ENCODE data around the gene CNN2. TPM values are rescaled to one million over a fixed set of nuclear protein-coding genes. Genes with fewer than 3 reads are reported as not detected.

CNN2 gene
- total RNA-seq, 6 experiments from 2014 or later: 16.4 to 53.8 (median 22.2) TPM

DNA sequence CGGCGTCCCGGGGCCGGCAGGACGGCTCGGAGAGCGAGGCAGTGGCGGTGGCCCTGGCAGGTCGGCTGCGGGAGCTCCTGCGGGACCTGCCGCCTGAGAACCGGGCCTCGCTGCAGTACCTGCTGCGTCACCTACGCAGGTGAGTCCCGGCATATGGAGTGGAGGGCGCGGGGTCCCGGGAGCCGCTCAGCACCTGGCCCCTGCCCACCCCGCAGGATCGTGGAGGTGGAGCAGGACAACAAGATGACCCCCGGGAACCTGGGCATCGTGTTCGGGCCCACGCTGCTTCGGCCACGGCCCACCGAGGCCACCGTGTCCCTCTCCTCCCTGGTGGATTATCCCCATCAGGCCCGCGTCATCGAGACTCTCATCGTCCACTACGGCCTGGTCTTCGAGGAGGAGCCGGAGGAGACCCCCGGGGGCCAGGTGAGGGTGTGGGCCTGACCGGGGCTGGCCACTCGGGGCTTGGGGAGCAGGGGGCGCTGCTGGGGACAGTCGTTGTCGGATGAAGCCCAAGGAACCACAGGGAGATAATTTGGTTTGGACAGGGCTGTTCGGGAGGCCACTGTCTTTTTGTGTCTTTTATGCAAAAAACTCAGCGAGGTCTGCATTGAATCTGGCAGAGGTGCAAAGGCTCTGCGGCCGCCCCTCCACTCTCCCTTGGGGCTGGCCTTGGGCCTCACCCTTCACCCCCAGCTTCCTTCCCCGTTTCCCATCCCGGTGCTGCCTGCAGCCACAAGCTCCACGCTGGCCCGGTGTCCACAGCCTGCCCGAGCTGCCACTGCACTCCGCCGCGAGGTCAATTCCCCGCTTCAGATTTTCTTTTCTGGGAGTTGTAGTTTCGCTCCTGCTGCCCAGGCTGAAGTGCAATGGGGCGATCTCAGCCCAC is 56.8 kb downstream of the CNN2 start:
- H3K27me3 ChIP-seq: no peaks in the 10 kb centered on the region
- no peak for TF ChIP-seq POLR2A (IDR thresholded peaks at IDR 0.05)
- TF ChIP-seq, protein P1, sequence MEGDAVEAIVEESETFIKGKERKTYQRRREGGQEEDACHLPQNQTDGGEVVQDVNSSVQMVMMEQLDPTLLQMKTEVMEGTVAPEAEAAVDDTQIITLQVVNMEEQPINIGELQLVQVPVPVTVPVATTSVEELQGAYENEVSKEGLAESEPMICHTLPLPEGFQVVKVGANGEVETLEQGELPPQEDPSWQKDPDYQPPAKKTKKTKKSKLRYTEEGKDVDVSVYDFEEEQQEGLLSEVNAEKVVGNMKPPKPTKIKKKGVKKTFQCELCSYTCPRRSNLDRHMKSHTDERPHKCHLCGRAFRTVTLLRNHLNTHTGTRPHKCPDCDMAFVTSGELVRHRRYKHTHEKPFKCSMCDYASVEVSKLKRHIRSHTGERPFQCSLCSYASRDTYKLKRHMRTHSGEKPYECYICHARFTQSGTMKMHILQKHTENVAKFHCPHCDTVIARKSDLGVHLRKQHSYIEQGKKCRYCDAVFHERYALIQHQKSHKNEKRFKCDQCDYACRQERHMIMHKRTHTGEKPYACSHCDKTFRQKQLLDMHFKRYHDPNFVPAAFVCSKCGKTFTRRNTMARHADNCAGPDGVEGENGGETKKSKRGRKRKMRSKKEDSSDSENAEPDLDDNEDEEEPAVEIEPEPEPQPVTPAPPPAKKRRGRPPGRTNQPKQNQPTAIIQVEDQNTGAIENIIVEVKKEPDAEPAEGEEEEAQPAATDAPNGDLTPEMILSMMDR (IDR thresholded peaks at IDR 0.05): no peak
- H3K4me3 ChIP-seq: peak overlapping the region in 1 of 3 donors; percentile 18
- DNase-seq (peak in 1 of 3 donors; percentile 59), ATAC-seq (no peak)
- H3K36me3 ChIP-seq: peaks cover 0 to 13% (median 3%) of the 10 kb centered on the region in 4 donors
- H3K9me3 ChIP-seq: no peaks in the 10 kb centered on the region
- H3K27ac ChIP-seq: no peak overlapping the region
- WGBS (ENCODE audit: insufficient coverage, low coverage, low lambda C conversion rate, missing lambda C conversion rate): 53% methylated on average over 9 of the region's 59 CpGs
- peaks cover 0 to 14% (median 3%) of the 10 kb centered on the region in 4 donors for H3K4me1 ChIP-seq
- intact Hi-C loops (cut with DNase I): no loop called here

DNA sequence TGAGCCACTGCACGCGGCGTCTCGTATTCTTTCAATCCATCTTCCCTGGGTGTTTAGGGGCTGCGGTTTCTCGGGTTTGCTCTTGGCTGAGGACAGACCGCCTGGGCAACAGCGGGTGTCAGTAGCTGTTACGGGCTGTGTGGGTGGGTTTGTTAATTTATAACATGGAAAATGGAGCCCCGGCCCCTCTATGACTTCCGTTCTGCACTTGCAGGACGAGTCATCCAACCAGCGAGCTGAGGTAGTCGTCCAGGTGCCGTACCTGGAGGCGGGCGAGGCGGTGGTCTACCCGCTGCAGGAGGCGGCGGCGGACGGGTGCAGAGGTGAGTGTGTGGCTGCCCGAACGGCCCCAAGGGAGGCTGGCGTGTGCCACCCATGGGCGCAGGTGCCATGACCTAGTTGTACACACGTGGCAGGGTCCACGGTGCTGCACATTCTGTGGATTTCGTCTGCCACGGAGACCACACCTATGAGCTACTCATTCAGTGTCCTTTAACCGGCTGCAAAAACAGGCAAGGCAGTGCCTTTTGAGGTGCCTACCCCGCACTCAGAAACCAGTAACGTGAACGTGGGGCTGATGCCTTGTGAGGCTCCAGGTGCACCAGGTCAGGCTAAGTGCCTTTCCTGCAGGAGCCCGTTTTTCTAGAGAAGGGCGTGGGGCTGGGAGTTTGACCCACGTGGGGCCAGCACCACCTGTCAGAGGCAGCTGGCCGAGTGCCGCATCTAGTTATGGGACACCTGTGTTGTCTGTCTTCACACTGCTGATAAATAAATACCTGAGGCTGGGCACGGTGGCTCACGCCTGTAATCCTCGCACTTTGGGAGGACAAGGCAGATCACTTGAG is 57.8 kb downstream of the CNN2 start:
- intact Hi-C loops (cut with DNase I): no loop called here
- DNase-seq (no peak), ATAC-seq (no peak)
- no peaks in the 10 kb centered on the region for H3K9me3 ChIP-seq
- H3K4me1 ChIP-seq: peaks cover 0 to 14% (median 3%) of the 10 kb centered on the region in 4 donors
- WGBS (ENCODE audit: insufficient coverage, low coverage, low lambda C conversion rate, missing lambda C conversion rate): 51% methylated on average over 8 of the region's 43 CpGs
- peaks cover 0 to 23% (median 7%) of the 10 kb centered on the region in 4 donors for H3K36me3 ChIP-seq
- H3K4me3 ChIP-seq: no peak overlapping the region
- no peak overlapping the region for H3K27ac ChIP-seq
- TF ChIP-seq, protein P1 (IDR thresholded peaks at IDR 0.05): no peak
- TF ChIP-seq POLR2A (IDR thresholded peaks at IDR 0.05): no peak
- no peaks in the 10 kb centered on the region for H3K27me3 ChIP-seq

DNA sequence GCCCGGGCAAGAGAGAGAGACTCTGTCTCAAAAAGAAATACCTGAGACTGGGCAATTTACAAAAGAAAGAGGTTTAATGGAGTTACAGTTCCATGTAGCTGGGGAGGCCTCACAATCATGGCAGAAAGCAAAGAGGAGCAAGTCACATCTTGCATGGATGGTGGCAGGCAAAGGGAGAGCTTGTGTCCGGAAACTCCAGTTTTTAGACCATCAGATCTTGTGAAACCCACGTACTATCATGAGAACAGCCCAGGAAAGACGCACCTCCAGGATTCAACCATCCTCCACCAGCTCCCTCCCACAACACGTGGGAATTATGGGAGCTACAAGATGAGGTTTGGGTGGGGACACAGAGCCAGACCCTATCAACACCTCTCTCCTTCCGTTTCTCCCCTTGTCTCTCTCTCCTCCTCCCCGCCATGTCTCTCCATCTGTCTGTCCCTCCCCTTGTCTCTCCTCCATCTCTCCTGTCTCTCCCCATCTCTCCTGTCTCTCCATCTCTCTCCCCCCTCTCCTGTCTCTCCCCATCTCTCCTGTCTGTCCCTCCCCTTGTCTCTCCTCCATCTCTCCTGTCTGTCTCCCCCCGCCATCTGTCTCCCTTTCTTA is 58.7 kb downstream of the CNN2 start:
- no peak for TF ChIP-seq POLR2A (IDR thresholded peaks at IDR 0.05)
- TF ChIP-seq, protein P1 (IDR thresholded peaks at IDR 0.05): no peak
- intact Hi-C loops (cut with DNase I): no loop called here
- WGBS (ENCODE audit: insufficient coverage, low coverage, low lambda C conversion rate, missing lambda C conversion rate): 80% methylated on average over 4 of the region's 8 CpGs
- ATAC-seq (no peak), DNase-seq (no peak)
- Histone ChIP-seq H3K27ac (no peak overlapping the region), H3K36me3 (peaks cover 0 to 27% (median 9%) of the 10 kb centered on the region in 4 donors), H3K4me1 (peaks cover 0 to 14% (median 3%) of the 10 kb centered on the region in 4 donors), H3K4me3 (no peak overlapping the region), H3K27me3 (no peaks in the 10 kb centered on the region), H3K9me3 (no peaks in the 10 kb centered on the region)

DNA sequence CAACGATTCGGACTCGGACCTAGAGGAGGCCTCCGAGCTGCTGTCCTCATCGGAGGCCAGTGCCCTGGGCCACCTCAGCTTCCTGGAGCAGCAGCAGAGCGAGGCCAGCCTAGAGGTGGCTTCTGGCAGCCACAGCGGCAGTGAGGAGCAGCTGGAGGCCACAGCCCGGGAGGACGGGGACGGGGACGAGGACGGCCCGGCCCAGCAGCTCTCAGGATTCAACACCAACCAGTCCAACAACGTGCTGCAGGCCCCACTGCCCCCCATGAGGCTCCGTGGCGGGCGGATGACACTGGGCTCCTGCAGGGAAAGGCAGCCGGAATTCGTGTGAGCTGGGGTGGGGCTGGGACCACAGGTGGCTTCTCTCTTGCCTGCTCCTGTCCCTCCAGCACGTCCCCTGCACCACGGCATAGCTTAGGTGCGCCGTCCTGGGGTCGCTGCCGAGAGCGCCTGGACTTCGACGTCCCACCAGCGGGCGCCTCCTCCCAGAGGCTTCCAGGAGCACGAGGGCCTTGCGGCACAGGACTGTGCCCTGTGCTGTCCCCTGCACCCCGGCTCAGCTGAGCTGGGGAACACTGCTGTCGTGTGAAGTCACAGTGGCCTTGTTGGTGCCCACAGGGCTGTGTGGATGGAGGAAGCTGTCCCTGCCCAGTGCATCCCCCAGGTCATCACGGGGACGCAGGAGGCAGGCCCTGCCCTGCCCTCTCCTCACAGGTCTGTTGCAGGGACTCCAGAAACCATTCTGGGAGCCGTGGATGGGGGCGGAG is 59.5 kb downstream of the CNN2 start:
- peaks cover 0 to 30% (median 11%) of the 10 kb centered on the region in 4 donors for H3K36me3 ChIP-seq
- intact Hi-C loops (cut with DNase I): no loop called here
- H3K9me3 ChIP-seq: no peaks in the 10 kb centered on the region
- TF ChIP-seq, protein P1 (IDR thresholded peaks at IDR 0.05): no peak
- TF ChIP-seq POLR2A (IDR thresholded peaks at IDR 0.05): no peak
- ATAC-seq (no peak), DNase-seq (peak in 1 of 3 donors; percentile 23)
- WGBS (ENCODE audit: insufficient coverage, low coverage, low lambda C conversion rate, missing lambda C conversion rate): 76% methylated on average over 8 of the region's 38 CpGs
- peaks cover 0 to 14% (median 3%) of the 10 kb centered on the region in 4 donors for H3K4me1 ChIP-seq
- H3K4me3 ChIP-seq: no peak overlapping the region
- H3K27ac ChIP-seq: no peak overlapping the region
- no peaks in the 10 kb centered on the region for H3K27me3 ChIP-seq
